H1 (cell line): ENCODE measurements around the gene CREBBP. TPM values are rescaled to one million over a fixed set of nuclear protein-coding genes. Genes with fewer than 3 reads are reported as not detected.

Experiments
- CTCF ChIA-PET: fragments of 300-600 bp; sonication (Branson Sonifier 250); formaldehyde crosslinking; loops from one replicate; lab custom pipeline; 2021; ENCODE audit not compliant: partially characterized antibody; lab: Charles Lee
- POLR2A ChIA-PET: fragments of 300-600 bp; sonication (Branson Sonifier 250); formaldehyde crosslinking; loops from one replicate; lab custom pipeline; 2021; ENCODE audit warnings: inconsistent platforms; ENCODE audit not compliant: partially characterized antibody; lab: Charles Lee
- DNase-seq, 2 experiments: peaks; one replicate each; pipeline versions ENCODE4 v3.0.0 to v3.0.0-alpha.2; 2010 to 2022; ENCODE audit warnings: low spot score in 2 of 2, low read depth in 1 of 2, mixed read lengths in 1 of 2
- FAIRE-seq: peaks from 2 replicates; lab custom pipeline; 2011; peaks lifted over from hg19 to GRCh38; lab: Jason Lieb, UNC
- H2AFZ ChIP-seq: 2 replicates; pipeline ENCODE4 v1.8.1; 2012; ENCODE audit warnings: low read length, inconsistent platforms
- H2AK5ac ChIP-seq: 2 replicates; pipeline ENCODE4 v1.6.1; 2013; ENCODE audit warnings: low read depth, low read length
- H2BK120ac ChIP-seq: replicated peaks from 2 replicates; pipeline ENCODE3; 2013; ENCODE audit warnings: low read depth, low read length, inconsistent platforms
- H2BK12ac ChIP-seq: 2 replicates; pipeline ENCODE4 v1.6.1; 2013; ENCODE audit warnings: low read depth, low read length
- H2BK15ac ChIP-seq: 2 replicates; pipeline ENCODE4 v1.6.1; 2013; ENCODE audit warnings: low read length
- H2BK20ac ChIP-seq: 2 replicates; pipeline ENCODE4 v1.6.1; 2013; ENCODE audit warnings: low read length
- H2BK5ac ChIP-seq: 2 replicates; pipeline ENCODE4 v1.6.1; 2013; ENCODE audit warnings: low read depth, low read length
- H3K14ac ChIP-seq: 2 replicates; pipeline ENCODE4 v1.6.1; 2013; ENCODE audit warnings: inconsistent platforms; ENCODE audit not compliant: insufficient read length
- H3K18ac ChIP-seq: 2 replicates; pipeline ENCODE4 v1.6.1; 2013; ENCODE audit warnings: low read length; ENCODE audit errors: extremely low read depth
- H3K23ac ChIP-seq: 2 replicates; pipeline ENCODE4 v1.6.1; 2013; ENCODE audit warnings: inconsistent platforms; ENCODE audit not compliant: insufficient read length
- H3K23me2 ChIP-seq: 2 replicates; pipeline ENCODE4 v1.6.1; 2013; ENCODE audit warnings: low read depth, low read length
- H3K27ac ChIP-seq: 2 replicates; pipeline ENCODE4 v1.6.1; 2011; ENCODE audit warnings: low read depth, low read length, inconsistent platforms
- H3K27me3 ChIP-seq, 4 experiments: replicated peaks in 1 of 4; 1 replicate in 1 of 4; 2 replicates in 3 of 4; pipeline versions ENCODE4 v1.6.1 to v1.8.1; 2011 to 2013; ENCODE audit warnings: low read length in 3 of 4, mild to moderate bottlenecking in 3 of 4, inconsistent platforms in 2 of 4, mixed read lengths in 2 of 4, moderate library complexity in 1 of 4; ENCODE audit not compliant: control insufficient read depth in 3 of 4, insufficient read depth in 3 of 4; ENCODE audit errors: extremely low read depth in 1 of 4
- H3K36me3 ChIP-seq, 4 experiments: 2 replicates each; pipeline versions ENCODE4 v1.6.1 to v1.8.1; 2011 to 2013; ENCODE audit warnings: mild to moderate bottlenecking in 4 of 4, low read length in 3 of 4, moderate library complexity in 2 of 4, control low read depth in 1 of 4, inconsistent platforms in 1 of 4; ENCODE audit not compliant: insufficient read depth in 4 of 4, control insufficient read depth in 2 of 4
- H3K4ac ChIP-seq: replicated peaks from 2 replicates; pipeline ENCODE3; 2013; ENCODE audit warnings: low read length, low read depth, mixed read lengths, inconsistent platforms; ENCODE audit not compliant: insufficient read length
- H3K4me1 ChIP-seq, 4 experiments: replicated peaks in 1 of 4; 1 replicate in 1 of 4; 2 replicates in 3 of 4; pipeline versions ENCODE4 v1.6.1 to v1.8.1; 2011 to 2013; ENCODE audit warnings: low read length in 3 of 4, inconsistent platforms in 2 of 4, mixed read lengths in 1 of 4; ENCODE audit not compliant: insufficient read depth in 4 of 4, control insufficient read depth in 3 of 4
- H3K4me2 ChIP-seq, 2 experiments: 2 replicates each; pipeline versions ENCODE4 v1.6.1 to v1.8.1; 2011 to 2013; ENCODE audit warnings: low read depth in 2 of 2, low read length in 2 of 2, control low read depth in 1 of 2, inconsistent platforms in 1 of 2, mild to moderate bottlenecking in 1 of 2; ENCODE audit not compliant: insufficient read depth in 1 of 2
- H3K4me3 ChIP-seq, 4 experiments: fragments of 200-600, 300-600 bp in 1 of 4; sonication (generic), shearing (Covaris generic), sonication (Bioruptor Twin) in 1 of 4; 2 replicates each; pipeline versions ENCODE4 v1.5.1 to v1.8.1; 2011 to 2016; ENCODE audit warnings: low read length in 4 of 4, low read depth in 3 of 4, control low read depth in 2 of 4, inconsistent platforms in 2 of 4, mild to moderate bottlenecking in 2 of 4, mixed read lengths in 1 of 4, moderate library complexity in 1 of 4; ENCODE audit not compliant: insufficient read depth in 2 of 4; ENCODE audit errors: extremely low read depth in 1 of 4
- H3K56ac ChIP-seq: replicated peaks from 2 replicates; pipeline ENCODE3; 2013; ENCODE audit warnings: low read depth, mild to moderate bottlenecking, mixed read lengths, low read length, inconsistent platforms; ENCODE audit not compliant: insufficient read length
- H3K79me1 ChIP-seq: 2 replicates; pipeline ENCODE4 v1.6.1; 2013; ENCODE audit warnings: low read depth, low read length, control low read depth
- H3K79me2 ChIP-seq, 2 experiments: 2 replicates each; pipeline versions ENCODE4 v1.6.1 to v1.8.1; 2012 to 2013; ENCODE audit warnings: low read length in 2 of 2, mild to moderate bottlenecking in 2 of 2, inconsistent platforms in 1 of 2; ENCODE audit not compliant: insufficient read depth in 2 of 2, control insufficient read depth in 1 of 2
- H3K9ac ChIP-seq, 4 experiments: replicated peaks in 1 of 4; 1 replicate in 1 of 4; 2 replicates in 3 of 4; pipeline versions ENCODE4 v1.6.1 to v1.8.1; 2011 to 2013; ENCODE audit warnings: low read depth in 3 of 4, low read length in 3 of 4, control low read depth in 2 of 4, mild to moderate bottlenecking in 2 of 4, moderate library complexity in 2 of 4, inconsistent platforms in 1 of 4; ENCODE audit errors: extremely low read depth in 1 of 4
- H3K9me3 ChIP-seq, 2 experiments: 2 replicates each; pipeline versions ENCODE4 v1.6.1 to v1.8.1; 2012 to 2013; ENCODE audit warnings: mild to moderate bottlenecking in 2 of 2, moderate library complexity in 2 of 2, control low read depth in 1 of 2, inconsistent platforms in 1 of 2, low read depth in 1 of 2, low read length in 1 of 2, mixed read lengths in 1 of 2; ENCODE audit not compliant: insufficient read depth in 2 of 2
- H4K20me1 ChIP-seq, 2 experiments: replicated peaks in 1 of 2; 2 replicates each; pipeline versions ENCODE3 to v1.8.1; 2011 to 2013; ENCODE audit warnings: inconsistent platforms in 2 of 2, low read length in 2 of 2, mild to moderate bottlenecking in 1 of 2; ENCODE audit not compliant: insufficient read depth in 2 of 2, control insufficient read depth in 1 of 2
- H4K5ac ChIP-seq: 2 replicates; pipeline ENCODE4 v1.6.1; 2013; ENCODE audit warnings: low read length, low read depth, mixed read lengths, inconsistent platforms; ENCODE audit not compliant: insufficient read length
- H4K8ac ChIP-seq: 2 replicates; pipeline ENCODE4 v1.8.0; 2013; ENCODE audit warnings: mild to moderate bottlenecking, moderate library complexity, low read length, inconsistent platforms; ENCODE audit not compliant: insufficient read depth; ENCODE audit errors: extremely low read depth
- H4K91ac ChIP-seq: replicated peaks from 2 replicates; pipeline ENCODE3; 2013; ENCODE audit warnings: low read length, mixed read lengths, inconsistent platforms; ENCODE audit not compliant: insufficient read length
- BRCA1 ChIP-seq: IDR thresholded peaks from 2 replicates; pipeline ENCODE4 v1.6.1; 2012; ENCODE audit warnings: low read depth, low read length, improper control_type of control experiment
- CHD1 ChIP-seq: IDR thresholded peaks from 2 replicates; pipeline ENCODE4 v1.6.1; 2012; ENCODE audit warnings: low read depth, low read length, improper control_type of control experiment
- CHD2 ChIP-seq: IDR thresholded peaks from 2 replicates; pipeline ENCODE4 v1.6.1; 2012; ENCODE audit warnings: low read length, improper control_type of control experiment
- EGR1 ChIP-seq: IDR thresholded peaks from 2 replicates; pipeline ENCODE4 v1.6.1; 2011; ENCODE audit warnings: low read depth, low read length, borderline replicate concordance
- KDM1A ChIP-seq: fragments of 200-600, 300-600 bp; sonication (generic); IDR thresholded peaks from 2 replicates; pipeline ENCODE4 v1.7.1; 2016; ENCODE audit warnings: mild to moderate bottlenecking, low read length, borderline replicate concordance
- KDM4A ChIP-seq: IDR thresholded peaks from one replicate; pipeline ENCODE4 v1.7.1; 2012; ENCODE audit warnings: low read depth, mild to moderate bottlenecking, moderate library complexity, low read length, inconsistent platforms; ENCODE audit not compliant: severe bottlenecking
- MAFK ChIP-seq: IDR thresholded peaks from 2 replicates; pipeline ENCODE4 v1.6.1; 2012; ENCODE audit warnings: low read depth, mild to moderate bottlenecking, improper control_type of control experiment, low read length
- POU5F1 ChIP-seq: IDR thresholded peaks from 2 replicates; pipeline ENCODE4 v1.6.1; 2011; ENCODE audit warnings: low read depth, mild to moderate bottlenecking, low read length, moderate library complexity
- SIX5 ChIP-seq: IDR thresholded peaks from 2 replicates; pipeline ENCODE4 v1.6.1; 2011; ENCODE audit warnings: mild to moderate bottlenecking, low read depth, low read length
- WGBS, 2 experiments: shearing (Covaris generic) in 1 of 2; methylation state at CpG; one replicate each; pipeline versions ENCODE4 v1.1.6 to v1.1.7; 2013 to 2015; ENCODE audit warnings: low lambda C conversion rate in 2 of 2, mixed read lengths in 2 of 2, inconsistent platforms in 1 of 2, low coverage in 1 of 2, missing lambda C conversion rate in 1 of 2; ENCODE audit not compliant: insufficient replicate concordance in 2 of 2, insufficient coverage in 1 of 2, insufficient read length in 1 of 2; ENCODE audit errors: extremely low coverage in 1 of 2, missing lambda C conversion rate in 1 of 2; 5-methylcytosine and 5-hydroxymethylcytosine counted together
- polyA plus RNA-seq, 7 experiments: library from polyadenylated mRNA; depleted of rRNA in 3 of 7; stranded (reverse) in 5 of 7; unstranded in 2 of 7; fragments of >200 nt in 5 of 7; fragments of 200-250 nt in 2 of 7; gene quantifications; 1 replicate in 5 of 7; 2 replicates in 1 of 7; 4 replicates in 1 of 7; pipeline versions ENCODE4 v1.2.1 to v1.2.3, GENCODE V29; 2011 to 2013; ENCODE audit warnings: missing spikeins in 2 of 7, mixed read lengths in 2 of 7
- total RNA-seq: library from RNA; stranded (reverse); fragmentation: NEBNext Ultra II Directional; extraction: Animal tissue kit (Norgen Biotek cat#: 25700); gene quantifications from 2 replicates; pipeline ENCODE4 v1.2.1, GENCODE V29; 2021

The CREBBP gene
- total and polyA plus RNA-seq, 2 of the 8 experiments (the other 6 are each of a cell fraction or from before 2014, with no cell fraction given) = 10.0 to 60.1 TPM

GRCh38 chr16:3769942-3770341, 110.6 kb downstream of the CREBBP start:
- Histone ChIP-seq H3K18ac (no peak overlapping the region), H2BK12ac (no peak overlapping the region), H2AK5ac (no peak overlapping the region), H3K79me2 (no peaks in the 10 kb centered on the region), H2BK5ac (no peak overlapping the region), H4K8ac (no peak overlapping the region), H3K79me1 (peaks cover 2% of the 10 kb centered on the region; the same call in 1 of the 2 replicates), H3K4me1 (no peaks in the 10 kb centered on the region)
- WGBS, 2 experiments = 97% methylated on average over 13 of the region's 13 CpGs; no CpG with 5 or more reads in 1 of the 2 experiments
- no peak for TF ChIP-seq POU5F1
- TF ChIP-seq CHD1 = no peak
- TF ChIP-seq BRCA1 = no peak
- no peak for TF ChIP-seq MAFK
- TF ChIP-seq EGR1 = no peak
- TF ChIP-seq KDM4A = no peak
- no peak for TF ChIP-seq CHD2
- TF ChIP-seq SIX5 = no peak
- no peak for TF ChIP-seq KDM1A
- TF ChIP-seq, all 59 proteins: peak for 0
- H3K4me2 ChIP-seq = no peak overlapping the region
- H2BK120ac ChIP-seq = no peak overlapping the region
- ChIA-PET POLR2A (interaction anchor here (1.8 kb wide), 1 partner anchor 21 kb away, joined by 6 read pairs; no protein-coding TSS in a partner anchor), CTCF (interaction anchor here (0.9 kb wide), 1 partner anchor 34 kb away, joined by 3 read pairs; no protein-coding TSS in a partner anchor)
- H3K27me3 ChIP-seq = no peaks in the 10 kb centered on the region
- H3K4ac ChIP-seq = no peak overlapping the region
- H3K27ac ChIP-seq = no peak overlapping the region
- no peak for DNase-seq
- H3K56ac ChIP-seq = no peak overlapping the region
- peaks cover 20 to 85% (median 42%) of the 10 kb centered on the region in 4 experiments; a peak in 7 of 8 replicates for H3K36me3 ChIP-seq
- no peak overlapping the region for H2BK20ac ChIP-seq
- no peak overlapping the region for H2BK15ac ChIP-seq
- no peak overlapping the region for H3K14ac ChIP-seq
- H3K23me2 ChIP-seq = no peaks in the 10 kb centered on the region
- no peak overlapping the region for H4K91ac ChIP-seq
- no peak overlapping the region for H2AFZ ChIP-seq
- H3K9ac ChIP-seq = no peak overlapping the region
- H3K23ac ChIP-seq = no peak overlapping the region
- H4K20me1 ChIP-seq = peaks cover 2 to 4% of the 10 kb centered on the region in 2 experiments
- FAIRE-seq = no peak
- H4K5ac ChIP-seq = no peak overlapping the region
- no peak overlapping the region for H3K4me3 ChIP-seq
- H3K9me3 ChIP-seq = no peaks in the 10 kb centered on the region
